Activated T-helper 2 cell treated with anti-CD3 and anti-CD28 coated beads, Interferon-gamma antibody, Interleukin-2, Interleukin-4, amounts not matched to agents 10 μg/mL and 5 μg/mL and 100 μg/mL, durations not matched to agents 14 hours and 24 hours and 36 hours (primary cell): ENCODE measurements around the gene DLGAP1. TPM values are rescaled to one million over a fixed set of nuclear protein-coding genes. Genes with fewer than 3 reads are reported as not detected.

Source experiments
- DNase-seq: peaks from one replicate; pipeline ENCODE4 v3.0.0; 2021; ENCODE audit warnings: low spot score
- H3K27ac Mint-ChIP-seq: one replicate; pipeline ENCODE4 v1.8.0; 2021; ENCODE audit warnings: mixed read lengths
- H3K27me3 Mint-ChIP-seq: one replicate; pipeline ENCODE4 v1.8.0; 2021; ENCODE audit warnings: low read depth, mixed read lengths
- H3K36me3 Mint-ChIP-seq: one replicate; pipeline ENCODE4 v1.8.0; 2021; ENCODE audit warnings: low read depth, mixed read lengths
- H3K4me1 Mint-ChIP-seq: one replicate; pipeline ENCODE4 v1.8.0; 2021; ENCODE audit warnings: low read depth, mixed read lengths
- H3K4me3 Mint-ChIP-seq: one replicate; pipeline ENCODE4 v1.8.0; 2021; ENCODE audit warnings: low read depth, mild to moderate bottlenecking, moderate library complexity, mixed read lengths
- H3K9me3 Mint-ChIP-seq: one replicate; pipeline ENCODE4 v1.8.0; 2021; ENCODE audit warnings: mixed read lengths
- intact Hi-C: fragments of 100-400 bp; cut with micrococcal nuclease; formaldehyde crosslinking; loops from one replicate; pipeline ENCODE4 v1.15.1; 2023
- total RNA-seq: library from RNA; stranded (reverse); gene quantifications from 2 replicates; pipeline ENCODE4 v1.2.3, GENCODE V29; 2022

Gene DLGAP1
- total RNA-seq, 1 donor from 2014 or later = not detected

DNA sequence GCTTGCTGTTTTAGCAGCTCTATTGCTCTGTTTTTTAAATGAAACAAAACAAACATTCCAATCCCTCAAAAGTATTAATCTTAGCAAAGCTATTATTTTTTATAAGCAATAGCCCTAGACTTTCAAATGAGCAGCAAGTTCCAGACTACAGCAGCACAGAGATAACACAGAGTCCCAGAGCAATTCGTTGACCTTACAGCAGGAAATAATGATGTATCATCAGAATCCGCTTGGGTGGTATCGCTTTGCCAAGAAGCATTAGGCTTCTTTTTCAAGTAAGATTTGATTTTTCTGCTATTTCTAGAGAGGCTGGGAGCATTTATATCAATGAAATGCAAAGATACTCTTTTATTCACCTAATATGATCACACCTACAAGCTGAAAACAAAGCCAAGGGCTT is 209.7 kb downstream of the DLGAP1 start:
- Mint-ChIP-seq H3K27ac (no peak overlapping the region), H3K4me1 (no peaks in the 10 kb centered on the region), H3K36me3 (no peaks in the 10 kb centered on the region), H3K27me3 (no peaks in the 10 kb centered on the region), H3K4me3 (no peak overlapping the region), H3K9me3 (no peaks in the 10 kb centered on the region)
- intact Hi-C loops = no loop called here
- DNase-seq = no peak

DNA sequence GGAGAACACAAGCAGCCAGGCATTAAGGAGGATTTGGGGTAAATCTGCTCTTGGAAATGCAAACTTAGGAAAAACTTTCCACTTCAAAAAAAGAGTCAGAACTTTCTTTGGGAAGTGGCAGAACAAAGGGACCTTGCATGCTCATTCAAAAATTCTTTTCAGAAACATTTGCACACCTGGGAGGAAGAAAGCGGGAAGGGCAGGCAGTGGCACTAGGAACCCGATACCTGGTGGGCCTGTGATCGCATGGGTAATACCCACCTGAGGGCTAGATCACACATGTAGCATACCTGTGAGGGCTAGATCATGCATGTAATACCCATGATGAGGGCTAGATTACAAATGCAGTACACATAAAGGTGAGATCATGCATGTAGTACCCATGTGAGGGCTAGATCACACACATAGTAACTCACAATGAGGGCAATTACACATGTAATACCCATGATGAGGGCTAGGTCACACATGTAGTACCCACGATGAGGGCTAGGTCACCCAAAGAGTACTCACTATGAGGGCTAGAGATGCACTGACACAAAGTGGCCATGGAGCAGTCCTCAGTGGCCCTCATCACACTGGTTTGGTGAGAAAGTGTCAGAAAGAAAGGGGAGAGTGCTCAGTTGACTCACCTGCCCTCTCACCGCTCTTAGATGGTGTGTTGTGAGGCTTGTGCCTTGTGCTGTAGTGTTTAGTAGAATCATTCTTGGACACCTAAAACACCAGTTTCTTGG is 212.5 kb downstream of the DLGAP1 start:
- Mint-ChIP-seq H3K9me3 (no peaks in the 10 kb centered on the region), H3K36me3 (no peaks in the 10 kb centered on the region), H3K27ac (no peak overlapping the region), H3K4me1 (no peaks in the 10 kb centered on the region), H3K4me3 (no peak overlapping the region), H3K27me3 (no peaks in the 10 kb centered on the region)
- intact Hi-C loops = no loop called here
- DNase-seq = no peak

DNA sequence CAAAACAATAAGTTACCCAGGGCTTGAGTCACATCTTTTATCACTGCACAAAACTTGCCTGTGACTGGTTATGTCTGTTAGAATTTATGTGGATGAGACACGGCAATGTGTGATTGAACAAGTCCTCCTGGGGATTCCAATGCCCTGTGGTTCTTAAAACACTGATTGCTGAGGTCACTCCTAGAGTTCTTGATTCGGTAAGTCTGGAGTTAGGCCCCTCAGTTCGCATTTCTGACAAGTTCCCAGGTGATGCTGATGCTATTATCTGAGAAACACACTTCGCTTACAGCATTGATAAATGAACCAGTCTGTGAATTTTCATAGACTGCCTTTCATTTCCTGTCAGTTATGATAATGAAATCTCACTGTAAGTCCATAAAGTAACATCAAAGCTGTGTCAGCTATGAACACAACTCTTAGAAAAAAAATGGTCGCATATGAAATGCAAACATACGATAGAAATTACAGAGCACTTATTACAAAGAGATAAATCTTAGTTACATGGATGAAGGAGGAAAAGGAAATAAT is 214.0 kb downstream of the DLGAP1 start:
- Mint-ChIP-seq H3K4me3 (no peak overlapping the region), H3K9me3 (no peaks in the 10 kb centered on the region), H3K36me3 (no peaks in the 10 kb centered on the region), H3K4me1 (no peaks in the 10 kb centered on the region), H3K27me3 (no peaks in the 10 kb centered on the region), H3K27ac (no peak overlapping the region)
- no peak for DNase-seq
- intact Hi-C loops = no loop called here

DNA sequence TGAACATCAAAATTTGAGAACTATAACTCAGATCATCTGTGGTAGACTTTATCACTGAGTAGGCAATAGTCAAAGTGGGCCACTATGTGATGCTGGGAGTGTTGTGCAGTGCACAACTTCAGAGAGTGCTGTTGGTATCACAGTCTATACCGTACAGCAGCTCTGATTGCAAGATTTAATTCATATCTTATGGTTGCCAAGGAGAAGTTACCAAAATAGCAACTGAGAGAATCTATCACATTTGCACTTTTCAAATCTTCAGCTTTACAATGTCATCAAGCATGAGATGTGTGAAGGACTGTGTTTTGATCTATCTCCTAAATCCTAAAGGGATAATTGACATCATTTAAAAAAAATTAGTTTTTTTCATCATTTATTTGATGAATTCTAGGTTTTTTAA is 216.1 kb downstream of the DLGAP1 start:
- no peak overlapping the region for H3K4me3 Mint-ChIP-seq
- intact Hi-C loops = no loop called here
- H3K36me3 Mint-ChIP-seq = no peaks in the 10 kb centered on the region
- H3K27ac Mint-ChIP-seq = no peak overlapping the region
- no peaks in the 10 kb centered on the region for H3K27me3 Mint-ChIP-seq
- H3K4me1 Mint-ChIP-seq = no peaks in the 10 kb centered on the region
- DNase-seq = no peak
- no peaks in the 10 kb centered on the region for H3K9me3 Mint-ChIP-seq

DNA sequence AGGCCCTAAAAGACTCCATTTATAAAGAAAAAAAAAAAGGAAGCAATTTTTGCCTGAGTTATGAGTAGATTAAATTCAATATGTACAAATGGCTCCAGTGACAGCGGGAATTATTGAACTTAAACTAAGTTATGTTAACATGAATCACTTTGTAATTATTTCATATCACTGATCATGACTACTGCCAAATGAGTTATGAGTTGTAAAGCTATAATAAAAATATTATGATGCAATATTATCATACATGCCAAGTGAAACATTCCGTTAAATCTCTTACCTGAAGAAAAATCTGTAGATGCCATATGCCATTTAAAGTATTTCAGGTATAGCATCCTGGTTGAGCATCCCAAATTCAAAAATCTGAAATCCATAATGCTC is 217.5 kb downstream of the DLGAP1 start:
- no peak overlapping the region for H3K4me3 Mint-ChIP-seq
- no peak overlapping the region for H3K27ac Mint-ChIP-seq
- H3K27me3 Mint-ChIP-seq = no peaks in the 10 kb centered on the region
- intact Hi-C loops = no loop called here
- H3K4me1 Mint-ChIP-seq = no peaks in the 10 kb centered on the region
- DNase-seq = no peak
- H3K36me3 Mint-ChIP-seq = no peaks in the 10 kb centered on the region
- no peaks in the 10 kb centered on the region for H3K9me3 Mint-ChIP-seq

DNA sequence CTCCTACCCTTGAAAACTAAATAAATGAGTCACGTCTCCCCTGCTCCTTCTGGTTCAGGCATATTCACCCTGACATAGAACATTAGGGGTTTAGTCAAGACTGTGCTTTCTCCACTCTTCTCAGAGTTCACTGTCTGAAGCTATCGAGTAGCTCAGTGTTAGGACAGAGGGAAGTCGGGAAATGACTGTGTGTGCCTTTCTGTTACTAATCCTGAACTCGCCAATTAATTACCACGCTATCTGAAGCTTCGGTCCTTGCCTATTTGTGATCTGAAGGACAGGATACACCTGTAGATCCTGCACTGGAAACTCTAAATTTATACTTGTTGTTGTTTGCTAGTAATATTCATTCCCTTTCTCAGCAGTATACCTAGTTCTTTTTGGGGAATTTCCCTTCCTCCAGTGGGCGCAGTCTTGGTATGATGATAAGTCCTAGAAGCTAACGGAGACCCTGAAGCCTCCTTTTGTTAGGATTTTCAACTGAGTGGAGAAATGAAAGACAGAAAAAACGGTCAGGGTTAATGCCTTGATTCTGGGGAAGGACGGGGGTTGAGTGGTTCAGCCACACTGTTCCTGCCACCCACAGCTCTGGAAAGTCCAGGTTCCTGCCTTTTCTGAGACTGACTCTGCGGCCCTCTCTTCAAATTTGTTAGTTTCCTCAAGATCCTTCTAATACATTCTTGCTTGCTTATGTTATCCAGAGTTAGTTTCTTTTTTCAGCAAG is 218.0 kb downstream of the DLGAP1 start:
- H3K4me3 Mint-ChIP-seq = no peak overlapping the region
- intact Hi-C loops = no loop called here
- no peaks in the 10 kb centered on the region for H3K36me3 Mint-ChIP-seq
- no peaks in the 10 kb centered on the region for H3K9me3 Mint-ChIP-seq
- no peaks in the 10 kb centered on the region for H3K27me3 Mint-ChIP-seq
- no peak overlapping the region for H3K27ac Mint-ChIP-seq
- no peak for DNase-seq
- H3K4me1 Mint-ChIP-seq = no peaks in the 10 kb centered on the region

DNA sequence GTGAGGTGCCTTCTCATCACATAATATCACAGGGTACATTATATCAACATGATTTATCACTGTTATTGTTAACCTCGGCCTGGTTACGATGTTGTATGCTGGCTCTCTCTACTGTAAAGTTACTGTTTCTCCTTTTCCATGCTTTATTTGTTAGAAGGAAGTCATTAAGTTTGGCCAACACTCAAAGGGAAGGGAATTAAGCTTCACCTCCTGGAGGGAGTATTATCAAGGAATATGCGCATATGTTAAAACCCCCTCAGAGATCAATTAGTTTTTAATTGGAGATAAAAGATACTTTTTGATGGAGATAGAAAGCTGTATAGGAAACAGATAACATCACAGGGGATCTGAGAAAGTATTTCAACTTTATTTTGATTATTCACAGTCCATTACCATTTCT is 221.6 kb downstream of the DLGAP1 start:
- no peak overlapping the region for H3K27ac Mint-ChIP-seq
- H3K36me3 Mint-ChIP-seq = no peaks in the 10 kb centered on the region

DNA sequence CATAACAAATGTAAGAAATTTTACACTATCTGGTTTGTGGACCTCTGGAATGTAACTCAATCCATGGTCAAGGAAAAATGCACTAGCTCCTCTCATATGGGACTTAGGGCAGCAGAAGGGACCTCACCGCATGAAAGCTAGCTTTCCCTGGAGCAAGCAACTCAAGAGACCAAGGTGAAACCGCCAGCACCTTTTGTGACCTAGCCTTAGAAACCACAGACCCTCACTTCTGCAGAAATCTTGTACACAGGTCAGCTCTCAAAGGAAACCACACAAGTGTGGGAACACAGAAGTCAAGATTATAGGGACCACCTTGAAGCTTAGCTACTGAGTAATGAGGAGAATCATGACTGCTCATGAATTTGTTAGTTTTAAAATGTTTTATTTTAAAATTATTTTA is 222.5 kb downstream of the DLGAP1 start:
- no peaks in the 10 kb centered on the region for H3K36me3 Mint-ChIP-seq
- no peak overlapping the region for H3K27ac Mint-ChIP-seq
- DNase-seq = no peak
- no peaks in the 10 kb centered on the region for H3K27me3 Mint-ChIP-seq
- H3K4me1 Mint-ChIP-seq = no peaks in the 10 kb centered on the region
- no peak overlapping the region for H3K4me3 Mint-ChIP-seq
- peaks cover 13% of the 10 kb centered on the region for H3K9me3 Mint-ChIP-seq
- intact Hi-C loops = no loop called here

More for the DNA sequence above, 221.6 kb downstream of the DLGAP1 start:
- Mint-ChIP-seq H3K9me3 (peaks cover 6% of the 10 kb centered on the region), H3K27me3 (no peaks in the 10 kb centered on the region), H3K4me3 (no peak overlapping the region), H3K4me1 (no peaks in the 10 kb centered on the region)
- DNase-seq = no peak
- intact Hi-C loops = no loop called here

DNA sequence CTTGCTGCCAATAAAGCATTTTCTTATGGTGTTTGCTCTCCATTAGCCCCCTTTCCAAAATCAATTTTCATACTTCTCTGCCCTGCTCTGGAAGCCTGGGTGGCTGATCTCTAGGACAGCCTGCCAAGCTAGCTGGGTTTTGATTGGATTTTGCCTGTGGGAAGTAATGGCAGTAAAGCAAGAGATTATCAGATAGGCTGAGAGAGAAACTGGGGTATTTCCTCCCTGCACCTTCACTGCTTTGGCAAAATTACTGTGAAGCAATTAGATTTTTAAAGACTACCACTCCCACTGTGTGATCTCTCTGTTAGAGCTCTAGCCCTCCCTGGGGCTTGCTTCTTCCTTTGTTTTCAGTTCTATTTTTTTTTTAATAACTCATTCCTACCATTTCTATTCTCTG is 223.8 kb downstream of the DLGAP1 start:
- intact Hi-C loops = no loop called here
- H3K4me1 Mint-ChIP-seq = no peaks in the 10 kb centered on the region
- peaks cover 13% of the 10 kb centered on the region for H3K9me3 Mint-ChIP-seq

DNA sequence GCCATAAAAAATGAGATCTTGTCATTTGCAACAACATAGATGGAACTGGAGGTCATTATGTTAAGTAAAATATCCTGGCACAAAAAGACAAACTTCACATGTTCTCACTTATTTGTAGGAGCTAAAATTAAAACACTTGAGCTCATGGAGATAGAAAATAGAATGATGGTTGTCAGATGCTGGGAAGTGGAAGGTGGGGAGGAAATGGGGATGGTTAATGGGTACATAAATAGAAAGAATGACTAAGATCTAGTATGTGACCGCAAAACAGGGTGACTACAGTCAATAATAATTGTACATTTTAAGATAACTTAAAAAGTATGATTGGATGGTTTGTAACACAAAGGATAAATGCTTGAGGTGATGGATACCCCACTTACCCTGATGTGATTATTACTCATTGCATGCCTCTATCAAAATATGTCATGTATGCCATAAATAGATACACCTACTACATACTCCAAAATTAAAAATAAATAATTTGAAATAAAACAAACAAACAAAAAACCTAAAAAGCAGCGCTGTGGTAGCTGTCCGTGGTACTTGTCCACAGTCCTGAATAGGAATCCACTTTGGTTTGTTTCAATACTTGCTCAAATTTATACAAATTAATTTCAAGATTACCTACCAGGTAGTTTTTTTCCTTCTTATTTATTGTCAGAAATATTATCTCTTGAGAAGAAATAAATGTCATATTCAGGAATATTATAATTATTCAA is 224.5 kb downstream of the DLGAP1 start:
- intact Hi-C loops = no loop called here
- no peak overlapping the region for H3K4me3 Mint-ChIP-seq
- peaks cover 13% of the 10 kb centered on the region for H3K9me3 Mint-ChIP-seq
- no peaks in the 10 kb centered on the region for H3K4me1 Mint-ChIP-seq
- H3K27me3 Mint-ChIP-seq = no peaks in the 10 kb centered on the region
- no peak for DNase-seq
- H3K27ac Mint-ChIP-seq = no peak overlapping the region
- H3K36me3 Mint-ChIP-seq = no peaks in the 10 kb centered on the region

More for the DNA sequence above, 223.8 kb downstream of the DLGAP1 start:
- no peaks in the 10 kb centered on the region for H3K27me3 Mint-ChIP-seq
- H3K4me3 Mint-ChIP-seq = no peak overlapping the region
- DNase-seq = no peak
- H3K36me3 Mint-ChIP-seq = no peaks in the 10 kb centered on the region
- no peak overlapping the region for H3K27ac Mint-ChIP-seq

DNA sequence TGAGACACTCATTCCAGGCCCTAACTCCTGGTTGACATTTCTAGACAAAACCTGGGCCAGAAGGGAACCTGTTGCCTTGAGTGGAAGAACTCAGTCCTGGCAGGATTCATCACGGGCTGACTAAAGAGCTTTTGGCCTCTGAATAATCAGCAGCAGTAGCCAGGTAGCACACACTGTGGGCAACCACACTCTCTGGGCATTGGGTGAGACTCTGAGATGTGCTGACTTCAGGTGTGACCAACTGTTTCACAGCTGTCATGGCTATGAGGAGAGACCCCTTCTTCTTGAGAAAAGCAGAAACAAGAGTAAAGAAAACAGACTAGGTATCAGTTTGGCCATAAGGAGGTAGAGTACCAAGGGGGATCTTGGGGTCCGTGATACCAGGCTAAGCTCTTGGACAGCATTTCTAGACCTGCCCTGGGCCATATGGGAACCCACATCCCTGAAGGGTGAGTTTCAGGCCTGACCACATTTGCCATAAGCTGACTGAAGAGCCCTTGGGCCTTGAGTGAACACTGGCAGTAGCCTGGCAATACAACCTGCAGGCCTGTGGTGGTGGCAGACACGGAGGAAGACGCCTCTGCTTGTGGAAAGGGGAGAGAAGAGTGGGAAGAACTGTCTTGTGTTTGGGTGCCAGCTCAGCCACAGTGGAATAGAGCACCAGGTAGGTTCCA is 230.9 kb downstream of the DLGAP1 start:
- Mint-ChIP-seq H3K4me1 (no peaks in the 10 kb centered on the region), H3K27ac (no peak overlapping the region)
- DNase-seq = no peak

DNA sequence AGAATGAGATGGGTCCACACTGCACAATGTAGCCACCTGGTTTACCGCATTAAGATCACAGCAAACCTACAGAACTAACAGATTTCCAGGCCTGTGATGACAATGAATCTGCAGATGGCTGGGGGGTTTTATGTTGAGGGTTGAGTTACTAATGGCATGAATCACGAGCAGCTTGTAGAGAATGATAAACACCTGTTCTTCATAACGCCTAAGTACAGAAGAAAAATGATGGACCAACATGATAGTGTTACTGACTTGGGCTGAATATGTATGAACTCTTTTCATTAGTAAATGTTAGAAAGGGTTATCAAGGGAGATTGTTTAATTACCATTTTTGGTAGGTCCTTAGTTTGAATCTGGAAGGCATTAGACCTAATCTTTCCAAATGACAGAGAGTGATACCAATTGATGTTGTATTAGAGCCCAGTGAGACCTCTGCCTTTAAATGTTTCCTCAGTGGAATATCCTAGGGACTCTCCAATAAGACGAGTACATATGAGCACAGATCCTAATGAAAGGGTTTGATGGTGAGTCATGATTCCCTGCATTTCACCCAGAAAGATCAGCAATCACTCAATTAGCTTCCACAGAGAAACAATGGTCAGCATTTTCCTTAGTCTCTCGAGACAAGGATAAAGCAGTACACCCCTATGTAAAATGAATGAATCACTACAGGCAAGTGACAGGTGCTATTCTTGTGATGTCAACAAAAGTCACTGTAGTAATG is 243.8 kb downstream of the DLGAP1 start:
- no peaks in the 10 kb centered on the region for H3K27me3 Mint-ChIP-seq
- intact Hi-C loops = no loop called here
- no peak for DNase-seq
- H3K9me3 Mint-ChIP-seq = peaks cover 13% of the 10 kb centered on the region
- H3K36me3 Mint-ChIP-seq = no peaks in the 10 kb centered on the region
- H3K4me1 Mint-ChIP-seq = no peaks in the 10 kb centered on the region
- no peak overlapping the region for H3K4me3 Mint-ChIP-seq
- H3K27ac Mint-ChIP-seq = no peak overlapping the region

More for the DNA sequence above, 230.9 kb downstream of the DLGAP1 start:
- H3K4me3 Mint-ChIP-seq = no peak overlapping the region
- peaks cover 12% of the 10 kb centered on the region for H3K9me3 Mint-ChIP-seq
- H3K27me3 Mint-ChIP-seq = no peaks in the 10 kb centered on the region
- H3K36me3 Mint-ChIP-seq = no peaks in the 10 kb centered on the region
- intact Hi-C loops = no loop called here
